ENCODE data around the gene SYNE1.
A peak's percentile ranks its signal among the peaks of the same experiment; 100 is the strongest.
"Not testable (repeated sequence)": the region's sequence is repeated elsewhere in the genome, so short reads cannot be mapped to it uniquely, and the experiment has no call there.

Gene SYNE1

GRCh38 chr6:152148412-152148811 lies 488.8 kb downstream of the SYNE1 start:
- peaks cover 25 to 27% of the 10 kb centered on the region in 2 donors for H3K36me3 ChIP-seq (ENCODE audit: control insufficient read depth in 2 of 2, insufficient read depth in 2 of 2, low read length in 2 of 2)
- H3K9ac ChIP-seq (ENCODE audit: low read depth in 1 of 2, low read length in 2 of 2): no peak overlapping the region
- no peaks in the 10 kb centered on the region for H3K27me3 ChIP-seq (ENCODE audit: control insufficient read depth in 2 of 2, insufficient read depth in 2 of 2, low read length in 2 of 2)
- H3K4me1 ChIP-seq (ENCODE audit: control insufficient read depth in 2 of 2, insufficient read depth in 2 of 2, low read length in 2 of 2): no peaks in the 10 kb centered on the region
- H3K4me3 ChIP-seq (ENCODE audit: low read length in 2 of 2): no peak overlapping the region
- no peak overlapping the region for H3K27ac ChIP-seq (ENCODE audit: low read depth in 2 of 2, low read length in 2 of 2)
- H3K9me3 ChIP-seq (ENCODE audit: control insufficient read depth in 2 of 2, low read length in 2 of 2): no peaks in the 10 kb centered on the region

GRCh38 chr6:152147269-152147668 lies 489.9 kb downstream of the SYNE1 start:
- H3K9me3 ChIP-seq (ENCODE audit: control insufficient read depth in 2 of 2, low read length in 2 of 2): no peaks in the 10 kb centered on the region
- no peak overlapping the region for H3K4me3 ChIP-seq (ENCODE audit: low read length in 2 of 2)
- peaks cover 25 to 30% of the 10 kb centered on the region in 2 donors for H3K36me3 ChIP-seq (ENCODE audit: control insufficient read depth in 2 of 2, insufficient read depth in 2 of 2, low read length in 2 of 2)
- H3K9ac ChIP-seq (ENCODE audit: low read depth in 1 of 2, low read length in 2 of 2): no peak overlapping the region
- H3K27me3 ChIP-seq (ENCODE audit: control insufficient read depth in 2 of 2, insufficient read depth in 2 of 2, low read length in 2 of 2): no peaks in the 10 kb centered on the region
- H3K27ac ChIP-seq (ENCODE audit: low read depth in 2 of 2, low read length in 2 of 2): no peak overlapping the region
- no peaks in the 10 kb centered on the region for H3K4me1 ChIP-seq (ENCODE audit: control insufficient read depth in 2 of 2, insufficient read depth in 2 of 2, low read length in 2 of 2)

- no peak overlapping the region for H3K4me3 ChIP-seq (ENCODE audit: low read length in 2 of 2)
- no peaks in the 10 kb centered on the region for H3K27me3 ChIP-seq (ENCODE audit: control insufficient read depth in 2 of 2, insufficient read depth in 2 of 2, low read length in 2 of 2)
- no peaks in the 10 kb centered on the region for H3K9me3 ChIP-seq (ENCODE audit: control insufficient read depth in 2 of 2, low read length in 2 of 2)
- peaks cover 18 to 23% of the 10 kb centered on the region in 2 donors for H3K36me3 ChIP-seq (ENCODE audit: control insufficient read depth in 2 of 2, insufficient read depth in 2 of 2, low read length in 2 of 2)
- no peaks in the 10 kb centered on the region for H3K4me1 ChIP-seq (ENCODE audit: control insufficient read depth in 2 of 2, insufficient read depth in 2 of 2, low read length in 2 of 2)
- no peak overlapping the region for H3K27ac ChIP-seq (ENCODE audit: low read depth in 2 of 2, low read length in 2 of 2)
- no peak overlapping the region for H3K9ac ChIP-seq (ENCODE audit: low read depth in 1 of 2, low read length in 2 of 2)
These were observed 490.8 kb downstream of the SYNE1 start for GRCh38 chr6:152146385-152146784.

GRCh38 chr6:152143359-152143758 lies 493.8 kb downstream of the SYNE1 start:
- no peaks in the 10 kb centered on the region for H3K9me3 ChIP-seq (ENCODE audit: control insufficient read depth in 2 of 2, low read length in 2 of 2)
- H3K4me1 ChIP-seq (ENCODE audit: control insufficient read depth in 2 of 2, insufficient read depth in 2 of 2, low read length in 2 of 2): no peaks in the 10 kb centered on the region
- no peak overlapping the region for H3K4me3 ChIP-seq (ENCODE audit: low read length in 2 of 2)
- H3K9ac ChIP-seq (ENCODE audit: low read depth in 1 of 2, low read length in 2 of 2): no peak overlapping the region
- H3K27me3 ChIP-seq (ENCODE audit: control insufficient read depth in 2 of 2, insufficient read depth in 2 of 2, low read length in 2 of 2): no peaks in the 10 kb centered on the region
- peaks cover 16 to 18% of the 10 kb centered on the region in 2 donors for H3K36me3 ChIP-seq (ENCODE audit: control insufficient read depth in 2 of 2, insufficient read depth in 2 of 2, low read length in 2 of 2)
- H3K27ac ChIP-seq (ENCODE audit: low read depth in 2 of 2, low read length in 2 of 2): no peak overlapping the region

- no peak overlapping the region for H3K9ac ChIP-seq (ENCODE audit: low read depth in 1 of 2, low read length in 2 of 2)
- no peaks in the 10 kb centered on the region for H3K4me1 ChIP-seq (ENCODE audit: control insufficient read depth in 2 of 2, insufficient read depth in 2 of 2, low read length in 2 of 2)
- H3K4me3 ChIP-seq (ENCODE audit: low read length in 2 of 2): no peak overlapping the region
- no peak overlapping the region for H3K27ac ChIP-seq (ENCODE audit: low read depth in 2 of 2, low read length in 2 of 2)
- no peaks in the 10 kb centered on the region for H3K27me3 ChIP-seq (ENCODE audit: control insufficient read depth in 2 of 2, insufficient read depth in 2 of 2, low read length in 2 of 2)
- H3K9me3 ChIP-seq (ENCODE audit: control insufficient read depth in 2 of 2, low read length in 2 of 2): no peaks in the 10 kb centered on the region
- H3K36me3 ChIP-seq (ENCODE audit: control insufficient read depth in 2 of 2, insufficient read depth in 2 of 2, low read length in 2 of 2): peaks cover 9 to 18% of the 10 kb centered on the region in 2 donors
These were observed 495.1 kb downstream of the SYNE1 start for GRCh38 chr6:152142105-152142504.

GRCh38 chr6:152138344-152138743 lies 498.8 kb downstream of the SYNE1 start:
- peaks cover 15 to 22% of the 10 kb centered on the region in 2 donors for H3K36me3 ChIP-seq (ENCODE audit: control insufficient read depth in 2 of 2, insufficient read depth in 2 of 2, low read length in 2 of 2)
- H3K27me3 ChIP-seq (ENCODE audit: control insufficient read depth in 2 of 2, insufficient read depth in 2 of 2, low read length in 2 of 2); H3K4me1 ChIP-seq (ENCODE audit: control insufficient read depth in 2 of 2, insufficient read depth in 2 of 2, low read length in 2 of 2); H3K4me3 ChIP-seq (ENCODE audit: low read length in 2 of 2); H3K9ac ChIP-seq (ENCODE audit: low read depth in 1 of 2, low read length in 2 of 2); H3K27ac ChIP-seq (ENCODE audit: low read depth in 2 of 2, low read length in 2 of 2); H3K9me3 ChIP-seq (ENCODE audit: control insufficient read depth in 2 of 2, low read length in 2 of 2): not testable (repeated sequence)

- Histone ChIP-seq H3K27ac (ENCODE audit: low read depth in 2 of 2, low read length in 2 of 2) (peak overlapping the region in 1 of 2 donors; percentile 6), H3K9me3 (ENCODE audit: control insufficient read depth in 2 of 2, low read length in 2 of 2) (no peaks in the 10 kb centered on the region), H3K4me1 (ENCODE audit: control insufficient read depth in 2 of 2, insufficient read depth in 2 of 2, low read length in 2 of 2) (no peaks in the 10 kb centered on the region), H3K27me3 (ENCODE audit: control insufficient read depth in 2 of 2, insufficient read depth in 2 of 2, low read length in 2 of 2) (no peaks in the 10 kb centered on the region), H3K9ac (ENCODE audit: low read depth in 1 of 2, low read length in 2 of 2) (no peak overlapping the region), H3K4me3 (ENCODE audit: low read length in 2 of 2) (no peak overlapping the region), H3K36me3 (ENCODE audit: control insufficient read depth in 2 of 2, insufficient read depth in 2 of 2, low read length in 2 of 2) (peaks cover 18 to 37% of the 10 kb centered on the region in 2 donors)
These were observed 500.7 kb downstream of the SYNE1 start for GRCh38 chr6:152136449-152136825.

GRCh38 chr6:152135755-152136448 lies 501.3 kb downstream of the SYNE1 start:
- Histone ChIP-seq H3K27ac (ENCODE audit: low read depth in 2 of 2, low read length in 2 of 2) (peak overlapping the region in 1 of 2 donors; percentile 66), H3K27me3 (ENCODE audit: control insufficient read depth in 2 of 2, insufficient read depth in 2 of 2, low read length in 2 of 2) (no peaks in the 10 kb centered on the region), H3K9me3 (ENCODE audit: control insufficient read depth in 2 of 2, low read length in 2 of 2) (no peaks in the 10 kb centered on the region), H3K36me3 (ENCODE audit: control insufficient read depth in 2 of 2, insufficient read depth in 2 of 2, low read length in 2 of 2) (peaks cover 18 to 37% of the 10 kb centered on the region in 2 donors), H3K4me1 (ENCODE audit: control insufficient read depth in 2 of 2, insufficient read depth in 2 of 2, low read length in 2 of 2) (no peaks in the 10 kb centered on the region), H3K4me3 (ENCODE audit: low read length in 2 of 2) (no peak overlapping the region), H3K9ac (ENCODE audit: low read depth in 1 of 2, low read length in 2 of 2) (no peak overlapping the region)

GRCh38 chr6:152130441-152130840 lies 506.7 kb downstream of the SYNE1 start:
- H3K4me1 ChIP-seq (ENCODE audit: control insufficient read depth in 2 of 2, insufficient read depth in 2 of 2, low read length in 2 of 2): no peaks in the 10 kb centered on the region
- peak overlapping the region; percentile 61 to 66 for H3K4me3 ChIP-seq (ENCODE audit: low read length in 2 of 2)
- peak overlapping the region; percentile 74 to 77 for H3K27ac ChIP-seq (ENCODE audit: low read depth in 2 of 2, low read length in 2 of 2)
- no peaks in the 10 kb centered on the region for H3K27me3 ChIP-seq (ENCODE audit: control insufficient read depth in 2 of 2, insufficient read depth in 2 of 2, low read length in 2 of 2)
- no peaks in the 10 kb centered on the region for H3K9me3 ChIP-seq (ENCODE audit: control insufficient read depth in 2 of 2, low read length in 2 of 2)
- H3K36me3 ChIP-seq (ENCODE audit: control insufficient read depth in 2 of 2, insufficient read depth in 2 of 2, low read length in 2 of 2): peaks cover 16 to 25% of the 10 kb centered on the region in 2 donors
- H3K9ac ChIP-seq (ENCODE audit: low read depth in 1 of 2, low read length in 2 of 2): peak overlapping the region; percentile 27 to 50

GRCh38 chr6:152129691-152130151 lies 507.4 kb downstream of the SYNE1 start:
- Histone ChIP-seq H3K4me3 (ENCODE audit: low read length in 2 of 2) (peak overlapping the region; percentile 61 to 66), H3K36me3 (ENCODE audit: control insufficient read depth in 2 of 2, insufficient read depth in 2 of 2, low read length in 2 of 2) (peaks cover 13 to 24% of the 10 kb centered on the region in 2 donors), H3K9me3 (ENCODE audit: control insufficient read depth in 2 of 2, low read length in 2 of 2) (no peaks in the 10 kb centered on the region), H3K27ac (ENCODE audit: low read depth in 2 of 2, low read length in 2 of 2) (peak overlapping the region; percentile 74 to 77), H3K4me1 (ENCODE audit: control insufficient read depth in 2 of 2, insufficient read depth in 2 of 2, low read length in 2 of 2) (no peaks in the 10 kb centered on the region), H3K9ac (ENCODE audit: low read depth in 1 of 2, low read length in 2 of 2) (peak overlapping the region; percentile 27 to 50), H3K27me3 (ENCODE audit: control insufficient read depth in 2 of 2, insufficient read depth in 2 of 2, low read length in 2 of 2) (no peaks in the 10 kb centered on the region)
